Measurements from ENCODE around the gene ZBTB5. TPM values are rescaled to one million over a fixed set of nuclear protein-coding genes. Genes with fewer than 3 reads are reported as not detected.

ZBTB5 gene
- total and polyA plus RNA-seq, 2 experiments from 2014 or later: 1.8 to 8.3 TPM

- no peak for TF ChIP-seq EZH2phosphoT487 (IDR thresholded peaks at IDR 0.05; ENCODE audit: insufficient read depth, low read depth)
- no peak for TF ChIP-seq EZH2 (IDR thresholded peaks at IDR 0.05; ENCODE audit: insufficient read depth, poor library complexity, severe bottlenecking)
- Histone ChIP-seq H3K27me3 (replicated peaks; ENCODE audit: insufficient read depth) (no peaks in the 10 kb centered on the region), H4K20me1 (ENCODE audit: insufficient read depth) (no peaks in the 10 kb centered on the region; the same call in 1 of the 2 replicates), H3K9me3 (ENCODE audit: low read depth) (no peaks in the 10 kb centered on the region), H3F3A (ENCODE audit: insufficient read depth) (no peaks in the 10 kb centered on the region), H2AFZ (peak within 1 kb of the TSS; percentile 94), H3K9me2 (ENCODE audit: insufficient read depth) (no peaks in the 10 kb centered on the region), H3K4me3 (peak within 1 kb of the TSS; percentile 89), H3K27ac (peak within 1 kb of the TSS; percentile 65), H3K4me1 (ENCODE audit: insufficient read depth) (peaks cover 15% of the 10 kb centered on the region; the same call in 1 of the 2 replicates), H3K9ac (peak within 1 kb of the TSS; percentile 94), H3K36me3 (ENCODE audit: low read depth) (peaks cover 6% of the 10 kb centered on the region; the same call in 1 of the 2 replicates), H3K79me2 (ENCODE audit: insufficient read depth) (peaks cover 40% of the 10 kb centered on the region), H3K4me2 (ENCODE audit: unreplicated experiment) (peak within 1 kb of the TSS; percentile 91)
- in situ Hi-C loops (cut with MboI): no loop called here
- 2% methylated on average over 53 to 56 of the region's 56 CpGs for WGBS, 2 experiments (ENCODE audit: low coverage in 1 of 2, low lambda C conversion rate in 2 of 2, missing lambda C conversion rate in 2 of 2)
- peak; percentile 93 for DNase-seq
These were observed 42.8 kb downstream of the ZBTB5 start, which contains the start of gene GRHPR for GRCh38 chr9:37422289-37423104. Gene GRHPR (plus strand): TSS chr9:37422696. CDS start chr9:37422751, 55 bp downstream.

GRCh38 chr9:37421914-37422288, 43.3 kb downstream of the ZBTB5 start:
- WGBS, 2 experiments (ENCODE audit: low coverage in 1 of 2, low lambda C conversion rate in 2 of 2, missing lambda C conversion rate in 2 of 2): 80 to 84% methylated on average over 8 of the region's 8 CpGs
- Histone ChIP-seq H3K9me3 (ENCODE audit: low read depth) (no peaks in the 10 kb centered on the region), H3K4me1 (ENCODE audit: insufficient read depth) (peaks cover 15% of the 10 kb centered on the region; the same call in 1 of the 2 replicates), H3K4me2 (ENCODE audit: unreplicated experiment) (peak overlapping the region; percentile 91), H3K36me3 (ENCODE audit: low read depth) (peaks cover under 1% of the 10 kb centered on the region; the same call in 1 of the 2 replicates), H3K27ac (peak overlapping the region; percentile 65), H2AFZ (peak overlapping the region; percentile 94), H3K27me3 (replicated peaks; ENCODE audit: insufficient read depth) (no peaks in the 10 kb centered on the region), H3K4me3 (peak overlapping the region; percentile 89), H3F3A (ENCODE audit: insufficient read depth) (no peaks in the 10 kb centered on the region), H3K79me2 (ENCODE audit: insufficient read depth) (peaks cover 40% of the 10 kb centered on the region), H4K20me1 (ENCODE audit: insufficient read depth) (no peaks in the 10 kb centered on the region; the same call in 1 of the 2 replicates), H3K9me2 (ENCODE audit: insufficient read depth) (no peaks in the 10 kb centered on the region), H3K9ac (peak overlapping the region; percentile 94)
- peak; percentile 27 for DNase-seq
- TF ChIP-seq EZH2phosphoT487 (IDR thresholded peaks at IDR 0.05; ENCODE audit: insufficient read depth, low read depth): no peak
- TF ChIP-seq EZH2 (IDR thresholded peaks at IDR 0.05; ENCODE audit: insufficient read depth, poor library complexity, severe bottlenecking): no peak
- in situ Hi-C loops (cut with MboI): no loop called here

DNA sequence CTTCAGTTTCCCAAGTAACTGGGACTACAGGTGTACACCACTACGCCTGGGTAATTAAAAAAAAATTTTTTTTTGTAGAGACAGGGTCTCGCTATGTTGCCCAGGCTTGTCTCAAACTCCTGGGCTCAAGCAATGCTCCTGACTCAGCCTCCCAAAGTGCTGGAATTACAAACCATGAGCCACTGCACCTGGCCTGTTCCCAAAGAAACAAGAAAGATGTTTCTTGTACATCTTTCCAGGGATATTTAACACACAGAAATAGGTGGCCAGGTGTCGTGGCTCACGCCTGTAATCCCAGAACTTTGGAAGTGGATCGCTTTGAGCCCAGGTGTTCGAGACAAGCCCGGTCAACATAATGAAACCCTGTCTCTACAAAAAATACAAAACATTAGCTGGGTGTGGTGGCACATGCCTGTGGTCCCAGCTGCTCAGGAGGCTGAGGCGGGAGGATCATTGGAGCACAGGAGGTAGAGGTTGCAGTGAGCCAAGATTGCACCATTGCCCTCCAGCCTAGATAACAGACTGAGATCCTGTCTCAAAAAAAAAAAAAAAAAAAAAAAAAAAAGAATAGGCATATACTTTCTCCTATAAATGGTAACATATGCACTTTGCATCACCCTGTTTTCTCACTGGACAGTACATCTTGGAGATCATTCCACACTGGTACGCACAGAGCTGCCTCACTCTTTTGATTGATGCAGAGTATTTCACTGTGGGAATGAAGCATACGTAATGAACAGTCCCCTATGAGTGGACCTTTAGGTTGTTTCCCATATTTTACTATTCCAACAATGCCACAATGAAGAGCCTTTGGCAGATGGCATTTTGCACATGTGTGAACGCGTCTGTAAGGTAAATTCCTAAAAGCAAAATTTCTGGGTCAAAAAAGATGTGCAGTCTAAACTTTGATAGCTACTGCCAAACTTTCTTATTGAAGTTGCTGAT, 44.7 kb downstream of the ZBTB5 start:
- in situ Hi-C loops (cut with MboI): no loop called here
- no peaks in the 10 kb centered on the region for H3K9me2 ChIP-seq (ENCODE audit: insufficient read depth)
- no peaks in the 10 kb centered on the region for H3K36me3 ChIP-seq (ENCODE audit: low read depth)
- no peaks in the 10 kb centered on the region; the same call in 1 of the 2 replicates for H4K20me1 ChIP-seq (ENCODE audit: insufficient read depth)
- no peak overlapping the region for H2AFZ ChIP-seq
- no peak overlapping the region for H3K4me2 ChIP-seq (ENCODE audit: unreplicated experiment)
- peaks cover 20% of the 10 kb centered on the region for H3K4me1 ChIP-seq (ENCODE audit: insufficient read depth)
- TF ChIP-seq EZH2phosphoT487 (IDR thresholded peaks at IDR 0.05; ENCODE audit: insufficient read depth, low read depth) (no peak), EZH2 (IDR thresholded peaks at IDR 0.05; ENCODE audit: insufficient read depth, poor library complexity, severe bottlenecking) (no peak)
- H3K27me3 ChIP-seq (replicated peaks; ENCODE audit: insufficient read depth): no peaks in the 10 kb centered on the region
- no peak for DNase-seq
- H3K9me3 ChIP-seq (ENCODE audit: low read depth): no peaks in the 10 kb centered on the region
- H3K9ac ChIP-seq: no peak overlapping the region
- peaks cover 8% of the 10 kb centered on the region; the same call in 1 of the 2 replicates for H3F3A ChIP-seq (ENCODE audit: insufficient read depth)
- H3K4me3 ChIP-seq: no peak overlapping the region
- H3K27ac ChIP-seq: no peak overlapping the region
- peaks cover 31% of the 10 kb centered on the region for H3K79me2 ChIP-seq (ENCODE audit: insufficient read depth)
- 88 to 90% methylated on average over 12 of the region's 12 CpGs for WGBS, 2 experiments (ENCODE audit: low coverage in 1 of 2, low lambda C conversion rate in 2 of 2, missing lambda C conversion rate in 2 of 2)

GRCh38 chr9:37419204-37419603, 46.0 kb downstream of the ZBTB5 start:
- H3K4me2 ChIP-seq (ENCODE audit: unreplicated experiment): no peak overlapping the region
- H3K36me3 ChIP-seq (ENCODE audit: low read depth): no peaks in the 10 kb centered on the region
- no peaks in the 10 kb centered on the region for H4K20me1 ChIP-seq (ENCODE audit: insufficient read depth)
- H3K4me1 ChIP-seq (ENCODE audit: insufficient read depth): peaks cover 29% of the 10 kb centered on the region
- H2AFZ ChIP-seq: no peak overlapping the region
- in situ Hi-C loops (cut with MboI): no loop called here
- no peak overlapping the region for H3K27ac ChIP-seq
- 90 to 99% methylated on average over 5 of the region's 5 CpGs for WGBS, 2 experiments (ENCODE audit: low coverage in 1 of 2, low lambda C conversion rate in 2 of 2, missing lambda C conversion rate in 2 of 2)
- no peaks in the 10 kb centered on the region for H3K9me2 ChIP-seq (ENCODE audit: insufficient read depth)
- peaks cover 17% of the 10 kb centered on the region for H3K79me2 ChIP-seq (ENCODE audit: insufficient read depth)
- no peaks in the 10 kb centered on the region for H3K9me3 ChIP-seq (ENCODE audit: low read depth)
- DNase-seq: no peak
- H3K27me3 ChIP-seq (replicated peaks; ENCODE audit: insufficient read depth): no peaks in the 10 kb centered on the region
- no peak overlapping the region for H3K4me3 ChIP-seq
- peaks cover 11% of the 10 kb centered on the region; the same call in 1 of the 2 replicates for H3F3A ChIP-seq (ENCODE audit: insufficient read depth)
- no peak for TF ChIP-seq EZH2 (IDR thresholded peaks at IDR 0.05; ENCODE audit: insufficient read depth, poor library complexity, severe bottlenecking)
- no peak for TF ChIP-seq EZH2phosphoT487 (IDR thresholded peaks at IDR 0.05; ENCODE audit: insufficient read depth, low read depth)
- no peak overlapping the region for H3K9ac ChIP-seq

Data from GM23248 (cell line).